ENCODE data around the gene CNGA3.

DNA sequence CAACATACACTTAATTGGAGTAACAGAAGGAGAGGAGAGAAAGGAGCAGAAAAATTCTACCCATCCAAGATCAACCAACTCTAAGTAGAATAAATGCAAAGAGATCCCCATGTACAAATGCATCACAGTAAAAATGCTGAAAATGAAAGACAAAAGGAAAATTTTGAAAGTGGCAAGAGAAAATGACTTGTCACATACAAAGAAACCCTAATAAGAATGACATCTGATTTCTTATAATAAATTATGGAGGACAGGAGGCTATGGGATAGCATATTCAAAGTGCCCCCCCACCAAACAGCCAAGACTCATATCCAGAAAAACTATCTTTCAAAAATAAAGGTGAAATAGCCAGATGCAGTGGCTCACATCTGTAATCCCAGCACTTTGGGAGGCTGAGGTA is 76.2 kb downstream of the CNGA3 start:
- TF ChIP-seq, protein P1, sequence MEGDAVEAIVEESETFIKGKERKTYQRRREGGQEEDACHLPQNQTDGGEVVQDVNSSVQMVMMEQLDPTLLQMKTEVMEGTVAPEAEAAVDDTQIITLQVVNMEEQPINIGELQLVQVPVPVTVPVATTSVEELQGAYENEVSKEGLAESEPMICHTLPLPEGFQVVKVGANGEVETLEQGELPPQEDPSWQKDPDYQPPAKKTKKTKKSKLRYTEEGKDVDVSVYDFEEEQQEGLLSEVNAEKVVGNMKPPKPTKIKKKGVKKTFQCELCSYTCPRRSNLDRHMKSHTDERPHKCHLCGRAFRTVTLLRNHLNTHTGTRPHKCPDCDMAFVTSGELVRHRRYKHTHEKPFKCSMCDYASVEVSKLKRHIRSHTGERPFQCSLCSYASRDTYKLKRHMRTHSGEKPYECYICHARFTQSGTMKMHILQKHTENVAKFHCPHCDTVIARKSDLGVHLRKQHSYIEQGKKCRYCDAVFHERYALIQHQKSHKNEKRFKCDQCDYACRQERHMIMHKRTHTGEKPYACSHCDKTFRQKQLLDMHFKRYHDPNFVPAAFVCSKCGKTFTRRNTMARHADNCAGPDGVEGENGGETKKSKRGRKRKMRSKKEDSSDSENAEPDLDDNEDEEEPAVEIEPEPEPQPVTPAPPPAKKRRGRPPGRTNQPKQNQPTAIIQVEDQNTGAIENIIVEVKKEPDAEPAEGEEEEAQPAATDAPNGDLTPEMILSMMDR (conservative IDR thresholded peaks at IDR 0.05 in 1 of 2, IDR thresholded peaks at IDR 0.05 in 1 of 2; ENCODE audit: extremely low read depth in 1 of 2, insufficient read depth in 1 of 2, low read depth in 1 of 2, low read length in 2 of 2): no peak
- TF ChIP-seq EZH2 (IDR thresholded peaks at IDR 0.05; ENCODE audit: borderline replicate concordance, low read length): no peak

All from mammary epithelial cell (primary cell).